B cell (primary cell): Measurements from ENCODE around the gene BRSK2. TPM values are rescaled to one million over a fixed set of nuclear protein-coding genes. Genes with fewer than 3 reads are reported as not detected.

Source experiments
- ATAC-seq: fragments of 200-7000 bp; cut with Tn5 transposase; one replicate; pipeline ENCODE4 v1.10.0; 2021; ENCODE audit warnings: low read depth, mild to moderate bottlenecking, moderate number of reproducible peaks, moderate library complexity
- CTCF ChIA-PET: fragments of 350-600 bp; sonication (Branson Sonifier 250); formaldehyde crosslinking; loops from one replicate; lab custom pipeline; 2021; ENCODE audit warnings: antibody characterized with exemption, inconsistent platforms; lab: Charles Lee
- POLR2A ChIA-PET: fragments of 350-600 bp; sonication (Branson Sonifier 250); formaldehyde crosslinking; loops from one replicate; lab custom pipeline; 2021; ENCODE audit warnings: antibody characterized with exemption; lab: Charles Lee
- DNase-seq: peaks from one replicate; pipeline ENCODE4 v3.0.0; 2013
- H2AFZ ChIP-seq: 2 replicates; pipeline ENCODE4 v1.6.1; 2012; ENCODE audit warnings: mild to moderate bottlenecking, low read depth, low read length; ENCODE audit not compliant: insufficient read depth, poor library complexity, severe bottlenecking
- H3K27ac ChIP-seq, 2 donors: 1 replicate in 1 of 2; 2 replicates in 1 of 2; pipeline ENCODE4 v1.5.1; 2012 to 2013; ENCODE audit warnings: low read length in 2 of 2, mild to moderate bottlenecking in 2 of 2, moderate library complexity in 1 of 2
- H3K27me3 ChIP-seq, 4 experiments: fragments of 200-600 bp in 1 of 4; sonication (generic) in 1 of 4; replicated peaks in 1 of 4; 1 replicate in 2 of 4; 2 replicates in 2 of 4; pipeline versions ENCODE4 v1.6.1 to v1.7.0; 2013 to 2016; ENCODE audit warnings: low read length in 3 of 4, mild to moderate bottlenecking in 2 of 4, mixed read lengths in 1 of 4, moderate library complexity in 1 of 4; ENCODE audit not compliant: insufficient read depth in 4 of 4, control insufficient read depth in 3 of 4; ENCODE audit errors: control extremely low read depth in 1 of 4
- H3K36me3 ChIP-seq, 2 experiments: replicated peaks in 1 of 2; 1 replicate in 1 of 2; 2 replicates in 1 of 2; pipeline versions ENCODE4 v1.6.1 to v1.7.1; 2013; ENCODE audit warnings: low read length in 1 of 2; ENCODE audit not compliant: insufficient read depth in 2 of 2, control insufficient read depth in 1 of 2; ENCODE audit errors: control extremely low read depth in 1 of 2, extremely low read depth in 1 of 2
- H3K4me1 ChIP-seq, 2 donors: fragments of 200-600 bp in 1 of 2; sonication (generic) in 1 of 2; 1 replicate in 1 of 2; 2 replicates in 1 of 2; pipeline versions ENCODE4 v1.5.1 to v1.6.1; 2013 to 2017; ENCODE audit warnings: low read length in 2 of 2; ENCODE audit not compliant: control insufficient read depth in 2 of 2, insufficient read depth in 2 of 2
- H3K4me2 ChIP-seq: replicated peaks from 2 replicates; pipeline ENCODE3; 2012; ENCODE audit warnings: mild to moderate bottlenecking, low read depth, low read length; ENCODE audit not compliant: poor library complexity, severe bottlenecking
- H3K4me3 ChIP-seq, 5 experiments: fragments of 200-600 bp in 1 of 5; sonication (generic) in 1 of 5; 1 replicate in 3 of 5; 2 replicates in 2 of 5; pipeline versions ENCODE4 v1.5.1 to v1.7.0; 2011 to 2016; ENCODE audit warnings: low read length in 4 of 5, mild to moderate bottlenecking in 4 of 5, low read depth in 2 of 5, control low read depth in 1 of 5, moderate library complexity in 1 of 5; ENCODE audit not compliant: insufficient read depth in 1 of 5; ENCODE audit errors: control extremely low read depth in 1 of 5, extremely low read depth in 1 of 5
- H3K79me2 ChIP-seq: fragments of 200-600 bp; sonication (generic); one replicate; pipeline ENCODE4 v1.6.0; 2016; ENCODE audit warnings: low read length; ENCODE audit not compliant: control insufficient read depth, insufficient read depth
- H3K9ac ChIP-seq: fragments of 200-600 bp; sonication (generic); 2 replicates; pipeline ENCODE4 v1.6.1; 2017; ENCODE audit warnings: mild to moderate bottlenecking, low read length, moderate library complexity
- H3K9me3 ChIP-seq, 3 donors: one replicate each; pipeline versions ENCODE4 v1.6.1 to v1.7.1; 2013; ENCODE audit warnings: low read length in 2 of 3; ENCODE audit not compliant: control insufficient read depth in 2 of 3, insufficient read depth in 1 of 3; ENCODE audit errors: control extremely low read depth in 1 of 3
- H4K20me1 ChIP-seq: 2 replicates; pipeline ENCODE4 v1.6.0; 2012; ENCODE audit warnings: mild to moderate bottlenecking, low read length; ENCODE audit not compliant: insufficient read depth, control insufficient read depth, poor library complexity, severe bottlenecking
- H3K27ac Mint-ChIP-seq: one replicate; pipeline ENCODE4 v1.8.0; 2021; ENCODE audit warnings: mixed read lengths
- H3K27me3 Mint-ChIP-seq: one replicate; pipeline ENCODE4 v1.8.0; 2021; ENCODE audit warnings: mixed read lengths
- H3K4me1 Mint-ChIP-seq: one replicate; pipeline ENCODE4 v1.8.0; 2021; ENCODE audit warnings: mixed read lengths
- H3K4me3 Mint-ChIP-seq: one replicate; pipeline ENCODE4 v1.8.0; 2021; ENCODE audit warnings: mixed read lengths
- H3K9me3 Mint-ChIP-seq: one replicate; pipeline ENCODE4 v1.8.0; 2022; ENCODE audit warnings: mixed read lengths; ENCODE audit not compliant: insufficient read depth
- CTCF ChIP-seq: fragments of 200-600 bp; IDR thresholded peaks from one replicate; pipeline ENCODE4 v1.8.0; 2022; ENCODE audit warnings: antibody characterized with exemption, mild to moderate bottlenecking
- EZH2 ChIP-seq: IDR thresholded peaks from 2 replicates; pipeline ENCODE4 v1.6.1; 2012; ENCODE audit warnings: borderline replicate concordance, low read depth, mild to moderate bottlenecking, moderate library complexity, low read length; ENCODE audit not compliant: insufficient read depth, poor library complexity, severe bottlenecking
- WGBS: methylation state at CpG from one replicate; pipeline ENCODE4 v1.1.5; 2013; ENCODE audit warnings: missing lambda C conversion rate; ENCODE audit not compliant: insufficient coverage; 5-methylcytosine and 5-hydroxymethylcytosine counted together
- intact Hi-C: fragments of 100-400 bp; cut with micrococcal nuclease; formaldehyde crosslinking; loops from one replicate; pipeline ENCODE4 v1.10.0; 2022
- polyA plus RNA-seq: library from polyadenylated mRNA; depleted of rRNA; stranded (reverse); fragments of >200 nt; gene quantifications from 2 replicates; pipeline ENCODE4 v1.2.3, GENCODE V29; 2012
- total RNA-seq, 2 donors: library from RNA; stranded (reverse); fragments of 120-200 nt in 1 of 2; gene quantifications; 1 replicate in 1 of 2; 2 replicates in 1 of 2; pipeline versions ENCODE4 v1.2.3 to v1.2.4, GENCODE V29; 2013 to 2022

The BRSK2 gene
- total and polyA plus RNA-seq, 2 donors (not counting 1 experiment from before 2014, with no cell fraction given), result 0.51 to 0.79 TPM

GRCh38 chr11:1387961-1388762 is 1.6 kb upstream of the BRSK2 start:
- DNase-seq, result peak; percentile 23
- POLR2A ChIA-PET, result no interaction called here

More at GRCh38 chr11:1387961-1388762, 1.6 kb upstream of the BRSK2 start:
- Histone ChIP-seq H3K27me3 (peaks cover 0 to 39% (median 21%) of the 10 kb centered on the region in 4 experiments), H3K27ac (no peak overlapping the region), H4K20me1 (no peaks in the 10 kb centered on the region), H3K79me2 (no peaks in the 10 kb centered on the region), H3K9me3 (peaks cover 0 to 19% (median 0%) of the 10 kb centered on the region in 3 donors), H3K9ac (no peak overlapping the region), H3K4me1 (peaks cover 25 to 40% of the 10 kb centered on the region in 2 donors), H3K4me3 (peak overlapping the region in 1 of 5 experiments; percentile 68), H3K4me2 (peak overlapping the region; percentile 100), H2AFZ (peak overlapping the region; percentile 80), H3K36me3 (no peaks in the 10 kb centered on the region)
- CTCF ChIA-PET, result interaction anchor here (0.6 to 1.6 kb wide), 3 partner anchors 79 to 187 kb away, joined by 3 read pairs; partner anchors contain the start of gene TOLLIP
- no peak for ATAC-seq
- H3K4me3 Mint-ChIP-seq, result peak overlapping the region; percentile 79
- no peaks in the 10 kb centered on the region for H3K9me3 Mint-ChIP-seq
- H3K4me1 Mint-ChIP-seq, result peaks cover 40% of the 10 kb centered on the region
- TF ChIP-seq EZH2 (no peak), CTCF (no peak)
- H3K27me3 Mint-ChIP-seq, result peaks cover 20% of the 10 kb centered on the region
- H3K27ac Mint-ChIP-seq, result no peak overlapping the region
- whole genome bisulfite sequencing, result 55% methylated on average over 22 of the region's 22 CpGs
- intact Hi-C loops, result loop anchor here (5.0 to 10.0 kb wide), 2 partner anchors 186 to 813 kb away; partner anchors contain the start of gene PHRF1
